IMR-90 (cell line): ENCODE results near the gene CAPN2. TPM values are rescaled to one million over a fixed set of nuclear protein-coding genes. Genes with fewer than 3 reads are reported as not detected.

Source experiments
- ATAC-seq: fragments of 200-7000 bp; cut with Tn5 transposase; 2 replicates; pipeline ENCODE4 v1.9.1; 2020; ENCODE audit warnings: low read depth, mild to moderate bottlenecking, moderate library complexity
- BruUV-seq: library from RNA; stranded (reverse); fragments of 400-500 nt; replicated peaks from 2 replicates; lab custom pipeline; 2021; lab: Mats Ljungman, UMichigan
- CTCF ChIA-PET: fragments of 300-600 bp; formaldehyde crosslinking; extraction: SDS; loops from one replicate; lab custom pipeline; 2021; ENCODE audit warnings: antibody characterized with exemption; lab: Yijun Ruan, JAX
- POLR2A ChIA-PET: fragments of 300-600 bp; sonication (Branson Sonifier 250); formaldehyde crosslinking; loops from one replicate; lab custom pipeline; 2022; ENCODE audit warnings: antibody characterized with exemption; ENCODE audit not compliant: unreplicated experiment; lab: Charles Lee
- DNase-seq: peaks from one replicate; pipeline ENCODE4 v3.0.0; 2013
- H2AFZ ChIP-seq: replicated peaks from 2 replicates; pipeline ENCODE3; 2013; ENCODE audit warnings: low read length, mild to moderate bottlenecking; ENCODE audit not compliant: poor library complexity
- H2AK5ac ChIP-seq: 2 replicates; pipeline ENCODE4 v1.6.1; 2013; ENCODE audit warnings: low read depth, low read length, inconsistent platforms
- H2AK9ac ChIP-seq: replicated peaks from 2 replicates; pipeline ENCODE3; 2013; ENCODE audit warnings: mild to moderate bottlenecking, low read depth, low read length, moderate library complexity; ENCODE audit not compliant: poor library complexity
- H2BK120ac ChIP-seq: 2 replicates; pipeline ENCODE4 v1.6.1; 2013; ENCODE audit warnings: low read depth, low read length, inconsistent platforms
- H2BK15ac ChIP-seq: 3 replicates; pipeline ENCODE4 v1.6.1; 2013; ENCODE audit warnings: low read depth, low read length, inconsistent platforms
- H2BK20ac ChIP-seq: 2 replicates; pipeline ENCODE4 v1.6.1; 2013; ENCODE audit warnings: low read depth, mild to moderate bottlenecking, inconsistent platforms, low read length, moderate library complexity
- H2BK5ac ChIP-seq: 2 replicates; pipeline ENCODE4 v1.6.1; 2013; ENCODE audit warnings: mild to moderate bottlenecking, low read depth, low read length, inconsistent platforms; ENCODE audit not compliant: poor library complexity, severe bottlenecking
- H3K14ac ChIP-seq: replicated peaks from 2 replicates; pipeline ENCODE4 v1.6.1; 2013; ENCODE audit warnings: low read depth, low read length, inconsistent platforms
- H3K18ac ChIP-seq: 2 replicates; pipeline ENCODE4 v1.6.1; 2013; ENCODE audit warnings: low read depth, low read length, control low read depth
- H3K23ac ChIP-seq: 2 replicates; pipeline ENCODE4 v1.6.1; 2013; ENCODE audit warnings: low read depth, low read length, inconsistent platforms
- H3K27ac ChIP-seq: 2 replicates; pipeline ENCODE4 v1.5.1; 2013; ENCODE audit warnings: mild to moderate bottlenecking, control low read depth, low read length; ENCODE audit not compliant: insufficient read depth
- H3K27me3 ChIP-seq: 2 replicates; pipeline ENCODE4 v1.6.1; 2013; ENCODE audit warnings: low read length; ENCODE audit not compliant: control insufficient read depth, insufficient read depth
- H3K36me3 ChIP-seq: 2 replicates; pipeline ENCODE4 v1.6.1; 2013; ENCODE audit warnings: low read length, mixed read lengths; ENCODE audit not compliant: control insufficient read depth, insufficient read depth
- H3K4ac ChIP-seq: 2 replicates; pipeline ENCODE4 v1.6.1; 2013; ENCODE audit warnings: low read depth, low read length, inconsistent platforms
- H3K4me1 ChIP-seq: 2 replicates; pipeline ENCODE4 v1.6.1; 2013; ENCODE audit warnings: low read length, mixed read lengths; ENCODE audit not compliant: control insufficient read depth, insufficient read depth
- H3K4me2 ChIP-seq: 2 replicates; pipeline ENCODE4 v1.6.1; 2013; ENCODE audit warnings: low read depth, mild to moderate bottlenecking, control low read depth, low read length, moderate library complexity
- H3K4me3 ChIP-seq: 2 replicates; pipeline ENCODE4 v1.5.1; 2013; ENCODE audit warnings: low read depth, mild to moderate bottlenecking, control low read depth, low read length, moderate library complexity; ENCODE audit not compliant: insufficient read depth
- H3K56ac ChIP-seq: 2 replicates; pipeline ENCODE4 v1.6.1; 2013; ENCODE audit warnings: low read length, inconsistent platforms; ENCODE audit not compliant: insufficient read depth; ENCODE audit errors: extremely low read depth
- H3K79me1 ChIP-seq, 2 experiments: 2 replicates each; pipeline ENCODE4 v1.6.1; 2013; ENCODE audit warnings: low read length in 2 of 2, inconsistent platforms in 1 of 2, low read depth in 1 of 2
- H3K9ac ChIP-seq: 2 replicates; pipeline ENCODE4 v1.6.1; 2013; ENCODE audit warnings: low read depth, low read length, control low read depth
- H3K9me1 ChIP-seq: 2 replicates; pipeline ENCODE4 v1.6.1; 2013; ENCODE audit warnings: low read length, inconsistent platforms; ENCODE audit not compliant: insufficient read depth
- H3K9me3 ChIP-seq: 2 replicates; pipeline ENCODE4 v1.6.1; 2013; ENCODE audit warnings: low read length; ENCODE audit not compliant: control insufficient read depth, insufficient read depth
- H4K20me1 ChIP-seq: 2 replicates; pipeline ENCODE4 v1.6.1; 2013; ENCODE audit warnings: low read length, inconsistent platforms; ENCODE audit not compliant: insufficient read depth
- H4K5ac ChIP-seq: 2 replicates; pipeline ENCODE4 v1.6.1; 2013; ENCODE audit warnings: mild to moderate bottlenecking, low read depth, low read length, control low read depth
- H4K8ac ChIP-seq, 2 experiments: 2 replicates each; pipeline ENCODE4 v1.6.1; 2013; ENCODE audit warnings: low read depth in 2 of 2, low read length in 2 of 2, control low read depth in 1 of 2, inconsistent platforms in 1 of 2
- H4K91ac ChIP-seq: 2 replicates; pipeline ENCODE4 v1.6.1; 2013; ENCODE audit warnings: low read depth, low read length, inconsistent platforms; ENCODE audit not compliant: insufficient read depth
- BHLHE40 ChIP-seq: fragments of 150-350 bp; IDR thresholded peaks from 2 replicates; pipeline ENCODE4 v1.6.1; 2016; ENCODE audit warnings: mild to moderate bottlenecking, low read depth, low read length
- CEBPB ChIP-seq: IDR thresholded peaks from 2 replicates; pipeline ENCODE4 v1.6.1; 2012; ENCODE audit warnings: low read depth, low read length, improper control_type of control experiment
- MAFK ChIP-seq: IDR thresholded peaks from 2 replicates; pipeline ENCODE4 v1.6.1; 2012; ENCODE audit warnings: low read depth, low read length, improper control_type of control experiment
- MXI1 ChIP-seq: IDR thresholded peaks from 2 replicates; pipeline ENCODE4 v1.6.1; 2012; ENCODE audit warnings: low read depth, mild to moderate bottlenecking, low read length, moderate library complexity, borderline replicate concordance
- RFX5 ChIP-seq: IDR thresholded peaks from 2 replicates; pipeline ENCODE4 v1.8.0; 2012; ENCODE audit warnings: low read depth, mild to moderate bottlenecking, low read length, moderate library complexity
- WGBS, 2 experiments: methylation state at CpG; one replicate each; pipeline versions ENCODE4 v1.1.5 to v1.1.7; 2013; ENCODE audit warnings: missing lambda C conversion rate in 2 of 2; ENCODE audit not compliant: insufficient read length in 1 of 2; ENCODE audit errors: extremely low coverage in 2 of 2; 5-methylcytosine and 5-hydroxymethylcytosine counted together
- dilution Hi-C: fragments of 300-500 bp; cut with HindIII; formaldehyde crosslinking; loops from one replicate; pipeline ENCODE4 v1.14.3; 2018; ENCODE audit warnings: low sequenced_read_pairs; ENCODE audit not compliant: unreplicated experiment
- in situ Hi-C: fragments of 300-500 bp; cut with MboI; formaldehyde crosslinking; loops from 3 replicates; pipeline ENCODE4 v1.14.3; 2019; ENCODE audit warnings: low sequenced_read_pairs, inconsistent platforms, mixed read lengths
- intact Hi-C: fragments of 100-400 bp; cut with micrococcal nuclease; formaldehyde crosslinking; loops from 2 replicates; pipeline ENCODE4 v1.10.0; 2022
- polyA plus RNA-seq, 3 experiments: library from polyadenylated mRNA; depleted of rRNA; stranded (reverse); fragments of >200 nt; gene quantifications; 2 replicates each; pipeline ENCODE4 v1.2.3, GENCODE V29; 2012; ENCODE audit warnings: low replicate concordance in 1 of 3
- total RNA-seq: library from RNA; depleted of rRNA; stranded (reverse); fragments of >200 nt; gene quantifications from 2 replicates; pipeline ENCODE4 v1.2.3, GENCODE V29; 2012

CAPN2 gene
- total and polyA plus RNA-seq, 2 of the 4 experiments (the other 2 are of a cell fraction): 339 to 430 TPM

GRCh38 chr1:223707256-223708000 lies 4.9 kb upstream of the CAPN2 start (continued):
- TF ChIP-seq MXI1: no peak
- peak; percentile 10; the same call in 1 of the 2 replicates for TF ChIP-seq CEBPB
- no peak for TF ChIP-seq RFX5

GRCh38 chr1:223708001-223708359 lies 4.4 kb upstream of the CAPN2 start:
- Histone ChIP-seq H3K18ac (peak overlapping the region; percentile 40), H2AK5ac (peak overlapping the region; percentile 97), H3K56ac (peak overlapping the region; percentile 84; the same call in 1 of the 2 replicates), H3K4me2 (peak overlapping the region; percentile 63), H3K23ac (peak overlapping the region; percentile 87), H4K5ac (peak overlapping the region; percentile 57), H2BK20ac (peak overlapping the region; percentile 97), H3K9ac (peak overlapping the region; percentile 29), H3K9me3 (no peaks in the 10 kb centered on the region), H4K20me1 (peaks cover 5% of the 10 kb centered on the region), H4K91ac (peak overlapping the region; percentile 80), H4K8ac (peak overlapping the region; percentile 28 to 93), H3K79me1 (peaks cover 11 to 57% of the 10 kb centered on the region in 2 experiments; a peak in 3 of 4 replicates), H2AK9ac (peak overlapping the region; percentile 97), H3K9me1 (peaks cover 24% of the 10 kb centered on the region), H2BK15ac (peak overlapping the region; percentile 99; the same call in 2 of the 3 replicates), H3K27ac (peak overlapping the region; percentile 94), H3K27me3 (no peaks in the 10 kb centered on the region), H3K4me1 (peaks cover 35% of the 10 kb centered on the region), H2BK120ac (peak overlapping the region; percentile 96), H3K14ac (peak overlapping the region; percentile 94), H3K4ac (peak overlapping the region; percentile 97), H2AFZ (peak overlapping the region; percentile 67), H3K36me3 (no peaks in the 10 kb centered on the region), H3K4me3 (no peak overlapping the region), H2BK5ac (peak overlapping the region; percentile 96)
- dilution Hi-C loops (no loop called here), in situ Hi-C loops (no loop called here), intact Hi-C loops (loop anchor here (10.0 kb wide), 1 partner anchor 287 kb away; no protein-coding TSS in a partner anchor)
- ChIA-PET CTCF (interaction anchor here (1.2 kb wide), 1 partner anchor 41 kb away, joined by 3 read pairs; no protein-coding TSS in a partner anchor), POLR2A (no interaction called here)
- no TSS peak for BruUV-seq
- DNase-seq (no peak), ATAC-seq (no peak)
- TF ChIP-seq MAFK (no peak), BHLHE40 (no peak)
- 76% methylated on average over 3 of the region's 5 CpGs; no CpG with 5 or more reads in 1 of the 2 experiments for WGBS, 2 experiments
